ENCODE data around the gene CLC.
"Not testable (repeated sequence)": the region's sequence is repeated elsewhere in the genome, so short reads cannot be mapped to it uniquely, and the experiment has no call there.

The CLC gene

GRCh38 chr19:39737891-39738290 is at the start of gene CLC:
Gene CLC (minus strand): TSS chr19:39738029. CDS start chr19:39737952, 77 bp downstream.
- no peak for DNase-seq

GRCh38 chr19:39780894-39781293 is 43.1 kb upstream of the CLC start:
- DNase-seq, result no peak

DNA sequence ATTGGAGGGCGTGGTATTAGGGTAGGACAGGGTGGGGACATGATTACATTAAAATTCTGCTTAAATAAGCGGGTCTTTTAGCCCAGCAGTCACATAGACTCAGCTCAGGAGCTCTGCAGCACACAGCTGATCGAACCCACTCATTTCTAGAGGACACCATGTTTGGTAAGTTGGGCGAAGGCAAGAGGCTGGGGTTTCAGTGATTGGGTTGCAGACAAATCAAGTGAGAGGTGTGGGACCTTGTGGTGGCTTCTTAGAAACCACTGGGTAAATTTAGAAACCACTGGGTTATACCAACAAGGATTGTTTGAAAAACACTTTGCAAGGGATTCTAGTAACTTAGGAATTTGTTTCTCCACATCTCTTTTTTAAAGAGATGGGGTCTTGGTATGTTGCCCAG is 40.9 kb upstream of the CLC start, which contains the start of gene LEUTX:
TSS of gene LEUTX (plus strand) at position 92 of the 400 bp plus-strand sequence. CDS start at position 159, 67 bp downstream.
- DNase-seq, result no peak

DNA sequence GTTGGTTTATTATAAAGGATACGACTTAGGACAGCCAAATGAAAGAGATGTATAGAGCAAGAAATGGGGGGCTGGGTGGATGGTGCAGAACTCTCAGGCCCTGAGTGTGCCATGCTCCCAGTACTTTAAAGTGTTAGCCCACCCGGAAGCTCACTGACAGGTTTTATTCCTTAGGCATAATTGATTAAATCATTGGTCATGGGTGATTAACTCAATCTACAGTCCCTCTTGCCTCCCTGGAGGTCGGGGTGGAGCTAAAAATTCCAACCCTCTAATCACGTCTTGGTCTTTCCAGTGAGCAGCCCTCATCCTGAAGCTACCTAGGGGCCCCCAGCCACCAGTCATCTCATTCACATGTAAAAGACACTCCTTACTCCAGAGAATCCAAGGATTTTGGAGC is 31.0 kb upstream of the CLC start:
- no peak for DNase-seq

DNA sequence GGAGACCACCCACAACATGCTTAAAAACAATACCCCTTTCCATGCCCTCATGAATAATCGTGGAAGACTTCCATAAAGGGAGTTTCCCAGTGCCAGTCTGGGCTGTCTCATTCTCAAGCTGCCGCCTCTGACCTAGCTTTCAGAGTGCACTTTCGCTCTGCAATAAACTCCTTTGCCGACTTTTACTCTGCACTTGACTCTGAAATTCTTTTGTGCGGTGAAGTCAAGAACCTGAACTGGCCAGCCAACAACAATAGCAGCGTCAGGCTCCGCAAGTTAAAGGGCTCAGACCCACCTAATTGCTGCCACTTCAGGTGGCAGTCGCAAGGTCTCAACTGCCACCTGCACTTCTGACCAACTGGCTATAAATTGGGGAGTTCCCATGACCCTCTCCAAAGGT is 30.5 kb upstream of the CLC start:
- no peak for DNase-seq

DNA sequence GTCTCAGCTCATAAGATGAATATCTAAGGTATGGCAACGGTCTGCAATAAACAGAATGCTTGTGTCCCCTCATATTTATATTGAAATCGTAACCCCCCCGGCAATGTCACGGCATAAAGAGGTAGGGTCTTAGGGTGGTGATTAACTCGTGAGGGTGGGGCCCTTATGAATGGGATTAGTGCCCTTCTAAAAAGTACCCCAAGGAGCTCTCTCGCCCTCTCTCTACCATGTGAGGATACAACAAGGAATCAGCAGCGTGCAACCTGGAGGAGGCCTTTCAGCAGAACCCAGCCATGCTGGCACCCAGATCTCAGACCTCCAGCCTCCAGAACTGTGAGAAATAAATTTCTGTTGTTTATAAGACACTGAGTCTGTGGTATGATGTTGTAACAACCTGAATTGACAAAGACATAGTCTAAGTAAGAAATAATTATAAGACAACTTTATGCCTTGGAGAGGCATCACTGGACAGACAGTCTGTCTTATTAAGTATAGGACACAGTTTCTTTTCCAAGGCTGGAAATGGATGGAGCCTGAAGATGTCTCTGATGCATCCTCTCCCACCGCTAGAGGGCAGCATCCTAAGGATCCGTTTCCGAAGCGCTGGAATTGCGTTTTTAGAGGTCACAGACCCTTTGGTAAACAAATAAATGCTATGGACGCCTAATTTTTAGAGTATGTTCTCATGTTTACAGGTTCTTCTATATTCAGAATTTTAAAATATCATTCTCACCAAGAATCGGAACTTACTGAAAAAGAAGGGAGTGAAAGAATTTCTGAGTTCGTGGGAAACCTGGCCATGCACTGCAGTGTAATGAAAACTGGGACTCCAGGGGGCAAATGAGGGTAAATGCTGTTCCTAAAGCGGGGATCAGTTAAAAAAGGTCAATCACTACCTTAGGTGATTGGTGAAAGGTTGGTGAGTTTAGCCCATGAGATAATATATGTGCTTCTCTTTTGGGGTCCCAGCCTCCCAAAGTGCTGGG is 27.6 kb upstream of the CLC start:
- DNase-seq, result no peak

DNA sequence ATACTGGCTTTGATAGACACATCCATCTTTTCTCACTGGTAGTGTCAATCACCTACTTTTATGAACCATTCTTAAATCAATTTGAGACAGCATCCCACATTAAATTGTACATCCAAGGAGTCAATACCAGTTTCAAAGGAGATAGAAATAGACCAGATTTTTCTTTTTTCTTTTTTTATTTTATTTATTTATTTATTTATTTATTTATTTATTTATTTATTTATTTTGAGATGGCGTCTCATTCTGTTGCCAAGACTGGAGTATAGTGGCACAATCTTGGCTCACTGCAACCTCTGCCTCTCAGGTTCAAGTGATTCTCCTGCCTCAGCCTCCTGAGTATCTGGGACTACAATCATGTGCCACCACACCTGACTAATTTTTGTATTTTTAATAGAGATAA is 24.0 kb upstream of the CLC start:
- DNase-seq, result not testable (repeated sequence)

DNA sequence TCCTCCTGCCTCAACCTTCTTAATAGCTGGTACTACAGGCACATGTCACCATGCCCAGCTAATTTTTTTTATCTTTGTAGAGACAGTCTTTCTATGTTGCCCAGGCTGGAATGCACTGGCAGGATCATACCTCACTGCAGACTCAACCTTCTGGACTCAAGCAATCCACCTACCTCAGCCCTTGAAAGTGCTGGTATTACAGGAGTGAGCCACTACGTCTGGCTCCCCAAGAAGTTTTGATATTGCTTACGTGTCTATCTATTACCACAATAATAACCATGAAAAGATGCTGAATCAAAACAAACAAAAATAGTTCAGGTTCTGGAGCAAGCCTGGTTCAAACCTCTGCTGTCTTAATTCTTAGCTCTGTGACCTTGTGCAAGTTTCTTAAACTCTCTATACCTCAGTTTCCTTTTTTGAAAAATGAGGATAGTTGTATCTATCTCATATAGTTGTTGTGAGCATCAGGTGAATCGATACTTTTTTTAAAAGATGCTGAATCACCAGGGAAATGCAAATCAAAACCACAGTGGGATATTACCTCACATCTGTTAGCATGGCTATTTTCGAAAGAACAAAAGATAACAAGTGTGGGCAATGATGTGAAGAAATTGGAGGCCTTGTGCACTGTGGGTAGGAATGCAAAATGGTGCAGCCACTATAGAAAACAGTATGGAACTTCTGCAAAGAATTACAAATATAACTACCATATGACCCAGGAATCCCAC is 21.8 kb upstream of the CLC start:
- DNase-seq, result no peak

- DNase-seq, result no peak
Observed at GRCh38 chr19:39754971-39755370, 17.1 kb upstream of the CLC start.

GRCh38 chr19:39754544-39754943 is 16.7 kb upstream of the CLC start:
- DNase-seq, result no peak

DNA sequence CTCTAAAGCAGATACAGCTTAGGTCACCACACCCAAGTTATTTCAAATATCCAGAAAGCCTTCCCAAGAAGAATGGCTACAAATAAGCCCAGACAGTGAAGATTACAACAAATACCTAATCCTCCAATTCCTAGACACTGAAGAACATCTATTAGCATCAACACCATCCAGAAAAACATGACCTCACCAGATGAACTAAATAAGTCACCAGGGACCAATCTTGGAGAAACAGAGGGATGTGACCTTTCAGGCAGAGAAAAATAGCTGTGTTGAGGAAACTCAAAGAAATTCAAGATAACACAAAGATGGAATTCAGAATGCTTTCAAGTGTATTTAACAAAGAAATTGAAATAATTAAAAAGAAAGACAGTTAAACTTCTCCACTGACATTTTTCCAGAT is 15.0 kb upstream of the CLC start:
- no peak for DNase-seq

DNA sequence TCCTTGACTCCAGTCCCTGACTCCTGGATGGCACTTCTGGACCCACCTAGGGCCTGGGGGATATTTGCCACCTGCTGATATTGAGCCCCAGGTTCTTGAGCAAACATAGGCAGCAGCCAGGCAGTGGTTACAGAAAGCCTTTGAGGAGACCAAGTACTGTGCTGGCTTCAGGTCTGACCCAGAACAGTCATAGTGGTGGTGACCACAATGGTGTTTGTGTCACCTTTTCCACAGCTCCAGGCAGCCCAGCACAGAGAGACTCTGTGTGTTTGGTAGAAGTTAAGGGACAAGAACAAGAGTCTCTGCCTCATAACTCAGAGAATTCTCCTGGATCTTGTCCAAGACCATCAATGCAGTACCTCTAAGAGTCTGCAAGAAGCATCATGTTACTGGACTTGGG is 14.6 kb upstream of the CLC start:
- no peak for DNase-seq

GRCh38 chr19:39749981-39750380 is 12.2 kb upstream of the CLC start:
- no peak for DNase-seq

- DNase-seq, result no peak
Observed at GRCh38 chr19:39746836-39747529, 9.2 kb upstream of the CLC start.

GRCh38 chr19:39745643-39746042 is 7.8 kb upstream of the CLC start:
- no peak for DNase-seq

DNA sequence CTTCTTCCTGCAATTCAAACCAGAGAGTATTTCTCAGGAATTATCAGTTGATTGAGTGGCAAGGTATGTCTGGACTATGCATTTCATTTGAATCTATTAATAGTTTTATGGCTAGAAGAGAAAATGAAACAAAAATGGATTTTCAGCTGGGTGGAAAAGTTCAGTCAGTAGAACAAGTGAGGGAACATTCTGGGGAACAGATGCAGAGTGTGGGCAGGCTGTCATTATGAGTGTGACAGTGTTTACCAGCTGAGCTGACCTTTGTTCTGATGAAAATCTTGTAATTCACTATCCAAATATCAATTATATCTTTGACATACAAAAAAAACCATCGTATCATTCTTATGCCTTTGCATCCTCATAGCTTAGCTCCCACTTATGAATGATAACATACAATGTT is 2.6 kb upstream of the CLC start:
- DNase-seq, result no peak

DNA sequence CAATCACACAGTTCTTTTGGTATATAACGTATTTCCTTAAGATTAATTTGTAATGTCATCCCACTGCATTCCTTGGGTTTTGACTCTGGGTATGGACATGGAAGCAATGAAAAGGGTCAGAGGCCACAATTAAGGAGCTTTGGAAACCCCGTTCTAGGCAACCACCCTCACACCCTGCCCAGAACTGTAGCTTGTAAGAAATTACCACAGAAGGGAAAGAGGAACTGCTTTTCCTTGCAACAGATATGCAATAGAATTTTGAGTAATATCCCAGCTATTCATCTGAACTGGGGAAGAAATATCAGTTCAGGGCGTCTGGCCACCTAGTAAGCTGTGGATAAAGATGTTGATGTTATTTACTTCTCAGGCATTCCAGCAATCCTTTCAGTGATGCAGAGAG is 985 bp upstream of the CLC start:
- no peak for DNase-seq

DNA sequence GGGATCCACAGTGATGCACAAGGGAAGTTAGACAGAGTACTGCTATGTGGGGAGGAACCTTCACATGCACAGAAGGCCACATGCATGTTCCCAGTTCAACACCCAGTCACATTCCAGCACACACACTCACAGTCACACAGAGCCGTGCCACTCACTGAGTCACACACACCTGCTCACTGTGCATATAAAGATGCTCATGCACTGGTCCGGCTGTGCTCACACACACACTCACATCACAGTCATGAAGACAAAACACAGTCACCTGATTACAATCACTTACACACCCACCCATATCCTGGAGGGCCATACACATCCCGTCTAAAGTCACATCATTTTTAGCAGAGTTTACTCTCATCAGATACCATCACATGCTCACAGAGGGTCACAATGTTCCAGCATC is 478 bp downstream of the CLC start:
- no peak for DNase-seq

- DNase-seq, result no peak
Observed at GRCh38 chr19:39736088-39736487, 1.7 kb downstream of the CLC start.

DNA sequence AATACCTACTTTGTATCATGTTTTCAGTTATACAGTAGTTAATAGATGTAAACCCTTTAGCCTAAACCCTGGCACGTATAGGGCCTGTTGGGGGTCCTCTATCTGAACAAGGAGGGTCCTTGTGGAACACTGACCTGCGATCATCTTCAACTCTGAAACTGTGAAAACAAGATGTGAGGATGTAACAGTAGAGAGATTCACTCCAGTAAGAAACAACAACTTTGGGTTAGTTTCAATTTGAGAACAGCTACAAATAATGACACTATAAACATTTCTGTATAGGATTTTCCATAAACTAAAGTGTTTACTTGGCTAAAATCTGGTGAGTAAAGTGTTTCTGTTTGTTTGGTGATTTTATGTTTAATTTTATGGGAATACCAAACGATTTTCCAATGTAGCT is 2.1 kb downstream of the CLC start:
- DNase-seq, result no peak

DNA sequence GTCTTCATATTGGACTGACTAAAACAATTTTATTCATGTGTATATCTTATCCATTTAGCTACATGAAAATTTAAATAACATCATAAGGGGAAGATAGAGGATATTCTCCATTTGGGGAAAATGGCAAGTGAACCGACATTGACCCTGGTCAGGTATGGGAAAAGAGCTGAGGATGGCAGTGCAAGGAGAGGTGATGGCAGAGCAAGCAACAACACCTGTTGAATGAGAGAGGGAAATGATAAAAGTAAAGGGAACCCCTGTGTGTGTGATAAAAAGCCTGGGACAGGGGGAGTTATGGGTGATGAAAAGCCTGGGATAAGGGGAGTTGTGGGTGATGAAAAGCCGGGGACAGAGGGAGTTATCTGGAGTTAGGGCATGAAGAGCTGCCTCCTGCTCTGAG is 4.0 kb downstream of the CLC start:
- no peak for DNase-seq

GRCh38 chr19:39731685-39732084 is 6.1 kb downstream of the CLC start:
- no peak for DNase-seq

DNA sequence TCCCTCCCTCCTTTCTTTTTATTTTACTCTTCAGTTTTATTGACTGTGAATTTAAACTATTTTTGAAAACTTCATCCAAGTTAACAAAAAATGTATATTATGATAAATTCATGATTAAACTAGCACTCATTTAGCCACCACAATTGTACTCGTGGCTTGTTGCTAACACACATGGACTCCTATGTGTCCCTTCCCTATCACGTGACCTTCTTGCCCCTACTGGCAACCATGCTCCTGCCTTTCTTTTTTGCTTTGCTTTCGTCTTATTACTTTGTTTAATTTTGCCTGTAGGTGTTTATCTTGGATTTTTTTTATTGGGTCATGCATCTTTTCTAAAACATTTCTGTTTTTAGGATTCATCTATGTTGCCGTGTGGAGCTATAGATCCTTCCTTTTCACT is 8.2 kb downstream of the CLC start:
- DNase-seq, result no peak

Data from cortex of kidney (tissue), 1 donor.